Posterior vena cava (tissue), 2 donors: ENCODE measurements around the gene CFAP119. TPM values are rescaled to one million over a fixed set of nuclear protein-coding genes. Genes with fewer than 3 reads are reported as not detected.
"Not testable (repeated sequence)": the region's sequence is repeated elsewhere in the genome, so short reads cannot be mapped to it uniquely, and the experiment has no call there.

Experiments
- DNase-seq: peaks from one replicate; pipeline ENCODE4 v3.0.0-alpha.2; 2020; ENCODE audit warnings: low spot score
- intact Hi-C, 2 donors: fragments of 100-400 bp; cut with DNase I; formaldehyde crosslinking; loops; one replicate each; pipeline versions ENCODE4 v1.14.1 to v1.14.2; 2022 to 2023
- long read RNA-seq, 2 donors: library from polyadenylated mRNA; unstranded; transcript quantifications; one replicate each; pipeline ENCODE4 v2.0.0, GENCODE V29; 2020 to 2021
- total RNA-seq, 2 donors: library from RNA; stranded (reverse); fragmentation: NEBNext Ultra II Directional; extraction: Animal tissue kit (Norgen Biotek cat#: 25700); gene quantifications; one replicate each; pipeline ENCODE4 v1.2.1, GENCODE V29; 2021
- donor health status: DM: yes; HTN: yes; CAD: no.
- donor health status: DM: yes; HTN: yes; CAD: no.

CFAP119 gene
- 1 to 10 TPM; 1.2 TPM for total RNA-seq
- long read RNA-seq, donor 1, partial matches to known transcripts = 1 of 2 reads
- long read RNA-seq, donor 1, other reads (novel, unspliced or antisense) = 1 of 2 reads
- long read RNA-seq, donor 2, partial matches to known transcripts = 0 of 1 reads
- long read RNA-seq, donor 2, other reads (novel, unspliced or antisense) = 1 of 1 reads

DNA sequence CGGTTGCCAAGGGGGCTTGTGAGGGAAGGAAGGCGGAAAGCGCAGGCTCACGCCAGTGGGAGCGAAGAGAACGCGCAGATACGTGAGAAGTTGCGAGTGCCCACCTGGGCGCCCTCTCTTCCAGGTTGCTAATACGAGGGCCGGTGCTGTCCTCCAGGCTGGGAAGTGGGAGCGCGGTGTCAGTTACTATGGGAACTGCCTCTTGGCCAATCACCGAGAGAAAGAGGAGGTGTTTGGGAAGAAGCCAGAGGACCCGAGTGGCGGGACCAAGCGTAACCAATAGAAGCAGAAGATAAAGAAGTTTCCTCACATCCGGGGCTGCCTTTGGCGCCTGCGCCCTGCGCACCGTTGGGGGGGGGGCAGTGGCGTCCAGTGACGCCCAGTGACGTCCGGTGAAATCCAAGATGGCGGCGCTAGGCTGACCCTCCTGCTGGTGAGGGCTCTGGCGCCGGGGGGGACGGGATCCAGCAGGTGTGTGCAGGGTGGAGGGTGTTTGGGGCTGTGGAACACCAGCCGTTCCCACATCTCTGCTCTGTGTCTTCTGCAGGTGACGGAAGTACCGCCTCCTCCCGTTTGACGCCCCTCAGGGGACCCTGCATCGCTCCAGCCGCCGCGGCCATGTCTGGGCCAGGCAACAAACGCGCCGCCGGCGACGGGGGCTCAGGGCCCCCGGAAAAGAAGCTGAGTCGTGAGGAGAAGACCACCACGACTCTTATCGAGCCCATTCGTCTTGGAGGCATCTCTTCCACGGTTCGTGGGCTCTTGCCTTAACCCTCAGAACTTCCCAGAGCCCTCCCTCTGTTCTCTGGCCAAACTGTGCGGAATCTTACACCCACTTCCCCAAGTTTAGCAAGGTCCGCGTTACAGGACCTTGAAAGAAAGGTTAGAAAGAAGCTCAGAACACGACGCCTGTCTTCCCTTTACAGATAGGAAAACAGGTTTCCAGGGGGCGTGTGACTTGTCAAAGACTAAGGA, at the start of gene CFAP119, which contains the start of gene RNF40:
Gene CFAP119, minus strand, starts transcription at position 135 of the 975 bp plus-strand sequence. CDS start 314 bp downstream, outside the sequence.
Gene RNF40, plus strand, starts transcription at position 395 of the 975 bp plus-strand sequence. Its CDS starts 224 bp downstream, at position 619.
- peak; percentile 99 for DNase-seq
- intact Hi-C loops = no loop called here

DNA sequence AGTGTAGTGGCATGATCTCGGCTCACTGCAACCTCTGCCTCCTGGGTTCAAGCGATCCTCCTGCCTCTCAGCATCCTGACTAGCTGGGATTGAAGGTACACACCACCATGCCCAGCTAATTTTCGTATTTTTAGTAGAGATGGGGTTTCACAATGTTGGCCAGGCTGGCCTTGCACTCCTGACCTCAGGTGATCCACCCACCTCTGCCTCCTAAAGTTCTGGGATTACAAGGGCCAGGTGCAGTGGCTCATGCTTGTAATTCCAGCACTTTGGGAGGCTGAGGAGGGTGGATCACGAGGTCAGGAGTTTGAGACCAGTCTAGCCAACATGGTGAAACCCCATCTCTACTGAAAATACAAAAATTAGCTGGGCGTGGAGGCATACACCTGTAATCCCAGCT, 47.8 kb upstream of the CFAP119 start:
- DNase-seq = not testable (repeated sequence)
- intact Hi-C loops = loop anchor here in 1 of 2 donors (10.0 kb wide), 1 partner anchor 65 kb away; the partner anchor contains the start of gene PHKG2

- intact Hi-C loops, DNase-seq: not testable (repeated sequence)
Measured at GRCh38 chr16:30808890-30809426, 47.1 kb upstream of the CFAP119 start.

- intact Hi-C loops = no loop called here
- no peak for DNase-seq
Measured at GRCh38 chr16:30808146-30808545, 46.3 kb upstream of the CFAP119 start.

GRCh38 chr16:30805370-30806169, 43.7 kb upstream of the CFAP119 start:
- intact Hi-C loops = no loop called here
- peak; percentile 97 for DNase-seq

DNA sequence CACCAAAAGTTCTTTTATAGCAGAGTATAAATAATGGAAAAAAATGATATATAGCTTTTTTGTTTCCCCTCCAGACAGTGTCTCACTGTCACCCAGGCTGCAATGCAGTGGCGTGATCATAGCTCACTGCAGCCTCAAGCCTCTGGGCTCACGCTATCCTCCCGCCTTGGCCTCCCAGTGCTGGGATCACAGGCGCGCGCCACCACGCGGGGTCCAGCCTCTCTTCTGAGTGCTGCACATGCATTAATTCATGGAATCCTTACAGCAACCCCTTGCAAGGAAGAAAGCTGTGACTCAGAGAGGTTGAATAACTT, 43.2 kb upstream of the CFAP119 start:
- intact Hi-C loops = no loop called here
- no peak for DNase-seq

DNA sequence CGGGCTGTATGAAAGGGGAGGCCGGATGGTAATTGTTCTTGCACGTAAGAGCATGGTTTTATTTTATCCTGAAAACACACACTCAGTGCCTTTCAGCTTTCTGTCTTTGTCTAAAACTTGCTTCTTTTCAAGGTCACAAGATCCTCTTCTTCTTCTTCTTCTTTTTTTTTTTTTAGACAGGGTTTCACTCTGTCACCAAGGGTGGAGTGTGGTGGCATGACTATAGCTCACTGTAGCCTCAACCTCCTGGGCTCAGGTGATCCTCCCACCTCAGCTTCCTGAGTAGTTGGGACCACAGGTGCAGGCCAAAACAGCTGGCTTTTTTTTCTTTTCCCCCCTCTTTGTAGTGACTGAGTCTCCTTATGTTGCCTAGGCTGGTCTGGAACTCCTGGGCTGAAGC, 41.1 kb upstream of the CFAP119 start:
- no peak for DNase-seq
- intact Hi-C loops = no loop called here

- intact Hi-C loops = no loop called here
- DNase-seq = no peak
Measured at GRCh38 chr16:30797670-30798309, 35.9 kb upstream of the CFAP119 start.

DNA sequence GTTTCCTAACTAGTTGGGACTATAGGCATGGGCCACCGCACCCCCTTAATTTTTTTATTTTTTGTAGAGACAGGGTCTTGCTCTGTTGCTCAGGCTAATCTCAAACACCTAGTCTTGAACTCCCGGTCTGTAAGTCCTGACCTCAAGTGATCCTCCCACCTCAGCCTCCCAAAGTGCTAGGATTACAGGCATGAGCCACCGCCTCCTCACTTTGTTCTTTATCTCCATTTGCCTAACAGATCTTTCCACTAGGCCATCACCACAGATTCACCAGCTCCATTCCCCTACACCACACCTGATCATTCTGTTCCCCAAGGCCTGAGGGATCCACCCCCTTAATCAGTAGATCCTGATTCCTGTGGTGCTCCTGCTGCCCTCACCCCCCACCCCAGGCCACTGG, 32.8 kb upstream of the CFAP119 start:
- intact Hi-C loops = no loop called here
- DNase-seq = no peak

GRCh38 chr16:30793508-30794069, 31.7 kb upstream of the CFAP119 start:
- intact Hi-C loops = no loop called here
- no peak for DNase-seq

DNA sequence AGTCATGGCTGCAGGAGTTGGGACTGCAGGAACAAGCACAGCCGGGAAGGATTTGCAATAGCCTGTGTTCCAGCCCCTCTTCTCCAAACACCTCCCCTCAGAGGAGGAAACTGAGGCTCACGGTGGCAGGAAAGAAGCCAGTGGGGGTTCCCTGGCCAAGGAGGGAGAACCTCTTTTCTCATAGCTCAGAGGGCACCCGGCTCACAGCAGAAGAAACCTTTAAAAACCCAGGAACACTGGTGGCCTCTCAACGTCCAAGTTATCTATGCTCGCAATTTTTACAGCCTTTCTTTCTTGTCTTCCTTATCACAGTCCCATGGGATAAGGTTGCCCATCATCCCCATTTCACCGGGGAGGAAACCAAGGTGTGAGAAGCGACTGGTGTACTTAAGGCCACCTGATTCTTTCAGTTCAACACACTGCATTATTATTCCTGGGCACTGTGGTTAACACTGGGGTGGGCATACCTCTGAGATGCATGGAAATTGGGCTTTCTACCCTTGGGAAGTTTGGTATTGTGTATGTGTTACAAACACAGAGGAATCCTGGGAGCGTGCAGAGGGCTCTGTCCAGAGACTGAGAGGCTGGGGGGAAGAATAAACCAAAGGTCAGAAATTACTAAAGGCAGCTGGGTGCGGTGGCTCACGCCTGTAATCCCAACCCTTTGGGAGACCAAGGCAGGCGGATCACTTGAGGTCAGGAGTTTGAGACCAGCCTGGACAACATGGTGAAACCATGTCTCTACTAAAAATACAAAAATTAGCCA, 25.9 kb upstream of the CFAP119 start:
- DNase-seq = no peak
- intact Hi-C loops = no loop called here

DNA sequence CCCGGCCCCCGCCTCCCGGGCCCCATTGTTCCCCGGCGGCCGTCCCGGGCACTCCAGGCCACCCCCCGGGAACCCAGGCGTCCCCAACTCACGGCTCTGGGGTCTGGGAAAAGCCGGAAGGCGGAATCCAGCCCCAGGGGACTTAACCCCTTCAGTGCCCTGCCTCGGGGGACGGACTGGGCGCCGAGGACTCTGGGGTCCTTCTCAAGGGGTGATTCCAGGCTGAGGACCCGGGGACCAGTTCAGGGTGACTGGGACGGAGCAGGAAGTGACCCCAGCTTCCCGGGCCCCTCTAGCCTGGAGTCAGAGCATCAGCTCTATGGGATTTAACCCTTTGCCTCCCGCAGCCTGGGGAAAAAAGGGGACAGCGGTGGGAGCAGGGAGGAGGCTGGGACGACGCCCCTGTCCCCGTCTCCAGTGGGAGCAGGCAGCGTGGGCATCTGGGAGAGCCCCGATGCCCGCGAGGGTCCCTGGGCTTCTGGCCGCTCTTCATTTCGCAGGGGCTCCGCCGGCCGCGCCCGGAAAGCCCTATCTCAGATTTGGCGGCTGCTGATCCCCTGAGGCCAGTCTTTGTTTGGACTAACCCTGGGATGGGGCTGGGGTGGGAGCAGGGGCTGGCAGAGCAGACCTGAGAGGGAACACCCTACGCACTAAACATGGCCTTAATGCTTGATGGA, 25.2 kb upstream of the CFAP119 start, which contains the start of gene ZNF629:
Gene ZNF629, minus strand, starts transcription at position 270 of the 677 bp plus-strand sequence. CDS start 2,723 bp downstream, outside the sequence.
- intact Hi-C loops = no loop called here
- peak; percentile 89 for DNase-seq

DNA sequence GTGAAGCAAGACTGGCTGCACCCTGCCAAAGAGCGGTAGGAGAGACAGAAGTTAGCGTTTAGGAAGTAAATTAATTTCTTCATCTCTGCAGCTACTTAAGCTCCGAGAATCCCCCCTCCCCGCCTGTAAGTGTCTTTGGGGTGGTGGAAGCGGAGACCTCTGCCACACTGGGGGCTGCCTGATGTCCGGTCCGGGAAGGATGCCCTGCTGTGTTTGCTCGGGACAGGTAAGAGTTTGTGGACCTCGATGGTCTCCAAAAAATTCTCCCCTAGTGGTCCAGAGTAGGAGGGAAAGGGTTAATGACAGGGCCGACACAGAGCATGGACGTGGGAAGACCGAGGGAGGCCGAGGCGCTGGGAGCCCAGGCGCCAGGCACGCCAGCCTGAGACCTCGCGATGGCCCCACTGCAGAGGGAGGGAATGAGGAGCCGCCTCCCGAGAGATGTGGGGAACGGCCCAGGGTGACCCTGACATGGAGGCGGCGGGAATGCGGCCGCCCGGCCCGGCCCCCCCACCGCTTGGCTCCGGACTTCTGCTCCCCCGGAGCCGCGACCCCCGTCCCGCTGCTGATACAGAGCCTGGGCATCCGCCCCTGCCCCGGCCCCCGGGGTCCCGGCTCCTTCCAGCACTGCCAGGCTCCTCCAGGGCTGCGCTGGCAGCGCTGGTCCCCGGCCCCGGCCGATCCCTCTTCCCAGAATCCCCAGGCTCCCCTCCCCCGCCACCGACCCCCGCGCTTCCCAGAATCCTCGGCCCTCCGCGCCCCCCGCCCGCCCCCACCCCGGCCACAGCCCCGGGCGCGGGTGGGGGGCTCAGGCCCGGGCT, 24.5 kb upstream of the CFAP119 start:
- intact Hi-C loops = no loop called here
- peak; percentile 88 for DNase-seq

- no peak for DNase-seq
- intact Hi-C loops = no loop called here
Measured at GRCh38 chr16:30785126-30786106, 23.6 kb upstream of the CFAP119 start.

DNA sequence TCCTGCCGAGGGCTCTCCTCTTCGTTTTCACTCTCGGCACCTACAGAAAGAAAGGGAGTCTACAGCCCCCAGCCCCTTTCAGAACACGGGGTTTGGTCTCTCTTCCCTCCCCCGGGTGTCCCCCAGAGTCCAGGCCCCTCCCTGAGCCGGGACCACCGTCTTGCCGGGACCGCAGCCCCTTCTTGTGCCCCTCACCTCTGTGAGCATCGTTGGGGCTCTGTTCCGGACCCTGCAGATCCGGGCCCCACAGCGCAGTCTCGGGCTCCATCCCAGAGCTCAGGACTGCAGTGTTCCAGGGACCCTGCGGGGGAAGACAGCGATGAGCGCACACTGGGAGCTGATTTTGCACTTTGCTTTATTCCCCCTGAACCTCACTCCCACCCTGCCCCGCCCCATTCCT, 22.4 kb upstream of the CFAP119 start:
- intact Hi-C loops = no loop called here
- DNase-seq = no peak
